Activated CD4-positive, alpha-beta T cell treated with anti-CD3 and anti-CD28 coated beads, Interleukin-2, amount 10 ng/mL, durations not matched to agents 24 days and 14 days (primary cell): ENCODE results near the gene PPP2R3B. TPM values are rescaled to one million over a fixed set of nuclear protein-coding genes. Genes with fewer than 3 reads are reported as not detected.
"Not testable (repeated sequence)": the region's sequence is repeated elsewhere in the genome, so short reads cannot be mapped to it uniquely, and the experiment has no call there.

Experiments used
- DNase-seq: peaks from one replicate; pipeline ENCODE4 v3.0.0; 2022
- H3K27ac Mint-ChIP-seq: one replicate; pipeline ENCODE4 v1.8.0; 2022; ENCODE audit warnings: mild to moderate bottlenecking, mixed read lengths
- H3K27me3 Mint-ChIP-seq: one replicate; pipeline ENCODE4 v1.8.0; 2022; ENCODE audit warnings: mixed read lengths
- H3K36me3 Mint-ChIP-seq: one replicate; pipeline ENCODE4 v1.8.0; 2022; ENCODE audit warnings: low read depth, mild to moderate bottlenecking, mixed read lengths
- H3K4me1 Mint-ChIP-seq: one replicate; pipeline ENCODE4 v1.8.0; 2021; ENCODE audit warnings: mixed read lengths
- H3K4me3 Mint-ChIP-seq: one replicate; pipeline ENCODE4 v1.8.0; 2022; ENCODE audit warnings: mild to moderate bottlenecking, moderate library complexity, mixed read lengths
- H3K9me3 Mint-ChIP-seq: one replicate; pipeline ENCODE4 v1.8.0; 2021; ENCODE audit warnings: mixed read lengths
- intact Hi-C: fragments of 100-400 bp; cut with micrococcal nuclease; formaldehyde crosslinking; loops from one replicate; pipeline ENCODE4 v1.15.1; 2023
- total RNA-seq: library from RNA; stranded (reverse); gene quantifications from 2 replicates; pipeline ENCODE4 v1.2.3, GENCODE V29; 2022

PPP2R3B gene
- total RNA-seq, 1 donor from 2014 or later: 47.8 TPM

- no peak overlapping the region for H3K4me3 Mint-ChIP-seq
- no peak overlapping the region for H3K27ac Mint-ChIP-seq
- no peak for DNase-seq
- intact Hi-C loops: no loop called here
- H3K27me3 Mint-ChIP-seq: no peaks in the 10 kb centered on the region
- no peaks in the 10 kb centered on the region for H3K9me3 Mint-ChIP-seq
- H3K36me3 Mint-ChIP-seq: no peaks in the 10 kb centered on the region
- no peaks in the 10 kb centered on the region for H3K4me1 Mint-ChIP-seq
Observed at GRCh38 chrX:420496-421223, 34.0 kb upstream of the PPP2R3B start.

- no peaks in the 10 kb centered on the region for H3K4me1 Mint-ChIP-seq
- no peaks in the 10 kb centered on the region for H3K9me3 Mint-ChIP-seq
- no peak for DNase-seq
- H3K27me3 Mint-ChIP-seq: no peaks in the 10 kb centered on the region
- no peaks in the 10 kb centered on the region for H3K36me3 Mint-ChIP-seq
- intact Hi-C loops: no loop called here
- H3K4me3 Mint-ChIP-seq: no peak overlapping the region
- no peak overlapping the region for H3K27ac Mint-ChIP-seq
Observed at GRCh38 chrX:418927-419729, 32.4 kb upstream of the PPP2R3B start.

DNA sequence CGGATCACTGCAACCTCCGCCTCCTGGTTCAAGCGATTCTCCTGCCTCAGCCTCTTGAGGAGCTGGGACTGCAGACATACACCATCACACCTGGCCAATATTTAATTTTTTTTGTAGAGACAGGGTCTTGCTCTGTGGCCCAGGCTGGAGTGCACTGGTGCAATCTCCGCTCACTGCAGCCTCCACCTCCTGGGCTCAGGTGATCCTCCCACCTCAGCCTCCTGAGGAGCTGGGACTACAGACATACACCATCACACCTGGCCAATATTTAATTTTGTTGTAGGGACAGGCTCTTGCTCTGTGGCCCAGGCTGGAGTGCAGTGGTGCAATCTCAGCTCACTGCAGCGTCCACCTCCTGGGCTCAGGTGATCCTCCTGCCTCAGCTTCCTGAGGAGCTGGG lies 28.8 kb upstream of the PPP2R3B start:
- DNase-seq, H3K9me3 Mint-ChIP-seq, H3K4me1 Mint-ChIP-seq, H3K27me3 Mint-ChIP-seq, H3K27ac Mint-ChIP-seq, intact Hi-C loops, H3K4me3 Mint-ChIP-seq, H3K36me3 Mint-ChIP-seq: not testable (repeated sequence)

- intact Hi-C loops: no loop called here
- H3K27ac Mint-ChIP-seq: no peak overlapping the region
- H3K9me3 Mint-ChIP-seq: peaks cover 4% of the 10 kb centered on the region
- DNase-seq: no peak
- peaks cover 5% of the 10 kb centered on the region for H3K36me3 Mint-ChIP-seq
- peaks cover 1% of the 10 kb centered on the region for H3K27me3 Mint-ChIP-seq
- no peak overlapping the region for H3K4me3 Mint-ChIP-seq
- H3K4me1 Mint-ChIP-seq: no peaks in the 10 kb centered on the region
Observed at GRCh38 chrX:413322-414201, 26.9 kb upstream of the PPP2R3B start.

DNA sequence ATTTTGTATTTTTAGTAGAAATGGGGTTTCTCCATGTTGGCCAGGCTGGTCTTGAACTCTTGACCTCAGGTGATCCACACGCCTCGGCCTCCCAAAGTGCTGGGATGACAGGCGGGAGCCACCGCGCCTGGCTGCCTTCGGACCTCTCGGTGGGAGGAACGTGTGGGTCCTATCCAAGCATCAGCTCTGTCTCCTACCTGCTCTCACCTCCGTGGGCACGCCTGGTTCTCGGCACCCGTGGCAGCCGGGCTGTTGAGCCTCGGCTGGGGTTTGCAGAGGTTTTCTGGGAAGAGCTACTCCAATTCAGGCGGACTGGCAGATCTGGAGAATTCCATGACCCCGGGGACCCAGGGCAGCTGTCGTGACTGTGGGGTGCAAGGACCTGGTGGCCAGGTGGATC lies 23.6 kb upstream of the PPP2R3B start:
- H3K27ac Mint-ChIP-seq: no peak overlapping the region
- DNase-seq: no peak
- H3K9me3 Mint-ChIP-seq: peaks cover 4% of the 10 kb centered on the region
- peaks cover 5% of the 10 kb centered on the region for H3K36me3 Mint-ChIP-seq
- H3K27me3 Mint-ChIP-seq: peaks cover 1% of the 10 kb centered on the region
- intact Hi-C loops: no loop called here
- no peaks in the 10 kb centered on the region for H3K4me1 Mint-ChIP-seq
- H3K4me3 Mint-ChIP-seq: no peak overlapping the region

- H3K36me3 Mint-ChIP-seq: peaks cover 5% of the 10 kb centered on the region
- no peaks in the 10 kb centered on the region for H3K27me3 Mint-ChIP-seq
- peaks cover 4% of the 10 kb centered on the region for H3K9me3 Mint-ChIP-seq
- H3K27ac Mint-ChIP-seq: no peak overlapping the region
- no peak overlapping the region for H3K4me3 Mint-ChIP-seq
- no peak for DNase-seq
- no peaks in the 10 kb centered on the region for H3K4me1 Mint-ChIP-seq
- intact Hi-C loops: no loop called here
Observed at GRCh38 chrX:405149-405548, 18.4 kb upstream of the PPP2R3B start.

- H3K4me3 Mint-ChIP-seq: no peak overlapping the region
- peaks cover 4% of the 10 kb centered on the region for H3K9me3 Mint-ChIP-seq
- intact Hi-C loops: no loop called here
- peaks cover 5% of the 10 kb centered on the region for H3K36me3 Mint-ChIP-seq
- no peaks in the 10 kb centered on the region for H3K4me1 Mint-ChIP-seq
- no peak overlapping the region for H3K27ac Mint-ChIP-seq
- no peak for DNase-seq
- H3K27me3 Mint-ChIP-seq: no peaks in the 10 kb centered on the region
Observed at GRCh38 chrX:404656-405055, 17.9 kb upstream of the PPP2R3B start.

GRCh38 chrX:402857-403256 lies 16.1 kb upstream of the PPP2R3B start:
- intact Hi-C loops: no loop called here
- Mint-ChIP-seq H3K9me3 (no peaks in the 10 kb centered on the region), H3K4me3 (no peak overlapping the region), H3K4me1 (no peaks in the 10 kb centered on the region), H3K27me3 (no peaks in the 10 kb centered on the region), H3K27ac (no peak overlapping the region), H3K36me3 (no peaks in the 10 kb centered on the region)
- DNase-seq: no peak

DNA sequence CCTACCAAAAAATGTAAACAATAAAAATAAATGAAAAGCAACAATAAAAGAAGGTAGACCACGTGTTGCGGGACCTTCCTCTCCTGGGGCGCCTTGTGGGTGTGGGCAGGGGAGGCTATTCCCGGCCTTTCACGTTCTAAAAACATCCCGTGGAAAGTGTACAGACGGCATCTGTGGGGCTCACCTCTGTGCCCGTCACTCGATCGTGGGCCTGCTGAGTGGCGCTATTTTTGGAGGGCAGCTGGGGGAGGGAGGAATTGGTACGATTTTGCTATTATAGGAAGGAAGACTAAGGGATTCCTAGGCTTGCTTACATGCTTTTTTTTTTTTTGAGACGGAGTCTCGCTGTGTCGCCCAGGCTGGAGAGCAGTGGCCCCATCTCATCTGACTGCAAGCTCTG lies 13.6 kb upstream of the PPP2R3B start:
- Mint-ChIP-seq H3K36me3 (no peaks in the 10 kb centered on the region), H3K27me3 (no peaks in the 10 kb centered on the region), H3K4me3 (no peak overlapping the region), H3K27ac (no peak overlapping the region), H3K4me1 (no peaks in the 10 kb centered on the region), H3K9me3 (peaks cover 3% of the 10 kb centered on the region)
- intact Hi-C loops: no loop called here
- DNase-seq: no peak

DNA sequence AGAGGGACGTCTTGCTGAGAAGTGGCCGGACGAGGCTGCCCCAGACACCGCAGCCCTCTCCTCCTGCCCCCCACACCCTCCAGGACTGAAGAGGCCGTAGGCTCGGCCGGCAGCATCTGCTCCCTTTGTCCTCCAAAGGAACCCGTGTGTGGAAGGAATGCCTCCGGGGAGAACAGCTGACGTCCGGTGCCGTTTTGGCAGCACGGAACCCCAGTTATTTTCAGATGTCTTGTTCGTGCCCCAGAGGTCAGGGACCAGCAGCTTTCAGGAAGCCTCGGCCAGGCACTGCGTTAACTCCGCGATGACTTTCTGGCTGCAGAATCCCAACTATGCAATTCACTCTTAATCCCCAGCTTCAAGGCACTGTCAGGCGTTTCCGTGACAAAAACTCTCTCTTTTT lies 10.9 kb upstream of the PPP2R3B start:
- H3K27ac Mint-ChIP-seq: no peak overlapping the region
- H3K36me3 Mint-ChIP-seq: no peaks in the 10 kb centered on the region
- peaks cover 3% of the 10 kb centered on the region for H3K9me3 Mint-ChIP-seq
- H3K27me3 Mint-ChIP-seq: no peaks in the 10 kb centered on the region
- H3K4me3 Mint-ChIP-seq: no peak overlapping the region
- no peaks in the 10 kb centered on the region for H3K4me1 Mint-ChIP-seq
- DNase-seq: no peak
- intact Hi-C loops: no loop called here

- Mint-ChIP-seq H3K36me3 (no peaks in the 10 kb centered on the region), H3K4me3 (no peak overlapping the region), H3K9me3 (peaks cover 3% of the 10 kb centered on the region), H3K27me3 (no peaks in the 10 kb centered on the region), H3K4me1 (no peaks in the 10 kb centered on the region), H3K27ac (no peak overlapping the region)
- DNase-seq: no peak
- intact Hi-C loops: no loop called here
Observed at GRCh38 chrX:394830-395229, 8.1 kb upstream of the PPP2R3B start.

DNA sequence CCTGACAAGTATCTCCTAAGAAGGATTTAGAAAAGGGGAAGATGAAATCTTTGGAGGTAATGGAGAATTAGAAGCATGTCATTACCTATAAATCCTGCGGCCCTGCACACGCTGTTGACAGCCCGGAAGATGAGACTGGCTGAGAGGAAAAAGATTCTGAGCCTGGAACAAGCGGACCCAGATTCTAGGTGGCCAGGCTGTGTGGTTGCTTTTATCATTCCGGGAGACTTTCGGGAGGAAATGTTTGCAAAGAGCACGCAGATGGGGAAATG lies 5.8 kb upstream of the PPP2R3B start:
- Mint-ChIP-seq H3K9me3 (peaks cover 3% of the 10 kb centered on the region), H3K27me3 (no peaks in the 10 kb centered on the region), H3K4me3 (no peak overlapping the region), H3K27ac (no peak overlapping the region), H3K36me3 (no peaks in the 10 kb centered on the region), H3K4me1 (peaks cover 2% of the 10 kb centered on the region)
- no peak for DNase-seq
- intact Hi-C loops: no loop called here

GRCh38 chrX:391717-392574 lies 5.2 kb upstream of the PPP2R3B start:
- intact Hi-C loops: no loop called here
- peaks cover 3% of the 10 kb centered on the region for H3K9me3 Mint-ChIP-seq
- no peak for DNase-seq
- peaks cover 7% of the 10 kb centered on the region for H3K4me1 Mint-ChIP-seq
- H3K27me3 Mint-ChIP-seq: peaks cover 3% of the 10 kb centered on the region
- peaks cover 3% of the 10 kb centered on the region for H3K36me3 Mint-ChIP-seq
- H3K4me3 Mint-ChIP-seq: no peak overlapping the region
- no peak overlapping the region for H3K27ac Mint-ChIP-seq
